HepG2 (cell line): Measurements from ENCODE around the gene PTH1R. TPM values are rescaled to one million over a fixed set of nuclear protein-coding genes. Genes with fewer than 3 reads are reported as not detected.

Source experiments
- ATAC-seq: fragments of 200-7000 bp; cut with Tn5 transposase; 3 replicates; pipeline ENCODE4 v1.9.1; 2020; ENCODE audit warnings: mild to moderate bottlenecking, moderate library complexity
- BruUV-seq: library from RNA; stranded (reverse); fragments of 400-500 nt; replicated peaks from 2 replicates; lab custom pipeline; 2021; lab: Mats Ljungman, UMichigan
- CTCF ChIA-PET: fragments of 300-600 bp; formaldehyde crosslinking; extraction: SDS; loops from one replicate; lab custom pipeline; 2021; ENCODE audit warnings: low total read pairs, inconsistent platforms, low intra/inter-chr PET ratio; lab: Yijun Ruan, JAX
- POLR2A ChIA-PET: fragments of 350-600 bp; sonication (Branson Sonifier 250); formaldehyde crosslinking; loops from one replicate; lab custom pipeline; 2020; ENCODE audit warnings: antibody characterized with exemption, inconsistent platforms; lab: Yijun Ruan, JAX
- DNase-seq: peaks from one replicate; pipeline ENCODE4 v3.0.0-alpha.2; 2015; ENCODE audit warnings: low spot score
- FAIRE-seq: peaks from 3 replicates; lab custom pipeline; 2011; peaks lifted over from hg19 to GRCh38; lab: Jason Lieb, UNC
- H2AFZ ChIP-seq: one replicate; pipeline ENCODE4 v1.6.1; 2011; ENCODE audit warnings: low read length, inconsistent platforms
- H3K27ac ChIP-seq: fragments of 300-600 bp; 3 replicates; pipeline ENCODE4 v1.8.0; 2011; ENCODE audit warnings: mixed run types, mild to moderate bottlenecking, mixed read lengths, low read length, inconsistent platforms; ENCODE audit not compliant: insufficient read depth; ENCODE audit errors: extremely low read length
- H3K27me3 ChIP-seq, 2 experiments: fragments of 200-600 bp in 1 of 2; 2 replicates in 1 of 2; 3 replicates in 1 of 2; pipeline versions ENCODE4 v1.6.0 to v1.8.0; 2011; ENCODE audit warnings: low read length in 2 of 2, mild to moderate bottlenecking in 2 of 2, moderate library complexity in 2 of 2, inconsistent platforms in 1 of 2; ENCODE audit not compliant: insufficient read depth in 2 of 2, control insufficient read depth in 1 of 2
- H3K36me3 ChIP-seq, 2 experiments: fragments of 200-600 bp in 1 of 2; replicated peaks in 1 of 2; 2 replicates in 1 of 2; 3 replicates in 1 of 2; pipeline versions ENCODE4 v1.5.1 to v1.8.0; 2011; ENCODE audit warnings: low read length in 2 of 2, inconsistent platforms in 1 of 2; ENCODE audit not compliant: insufficient read depth in 2 of 2, control insufficient read depth in 1 of 2
- H3K4me1 ChIP-seq: 2 replicates; pipeline ENCODE4 v1.5.1; 2012; ENCODE audit warnings: low read length, inconsistent platforms; ENCODE audit not compliant: insufficient read depth
- H3K4me2 ChIP-seq: 2 replicates; pipeline ENCODE4 v1.6.0; 2011; ENCODE audit warnings: low read depth, low read length, inconsistent platforms
- H3K4me3 ChIP-seq, 3 experiments: fragments of 200-600 bp in 1 of 3; sonication (generic), shearing (Covaris generic) in 1 of 3; replicated peaks in 1 of 3; 2 replicates each; pipeline ENCODE4 v1.5.1; 2011 to 2016; ENCODE audit warnings: low read length in 3 of 3, inconsistent platforms in 2 of 3, low read depth in 2 of 3, mild to moderate bottlenecking in 2 of 3, control low read depth in 1 of 3, mixed read lengths in 1 of 3; ENCODE audit not compliant: insufficient read depth in 1 of 3
- H3K79me2 ChIP-seq: one replicate; pipeline ENCODE4 v1.6.1; 2011; ENCODE audit warnings: low read length, inconsistent platforms; ENCODE audit not compliant: insufficient read depth
- H3K9ac ChIP-seq: 2 replicates; pipeline ENCODE4 v1.6.0; 2011; ENCODE audit warnings: mild to moderate bottlenecking, low read depth, low read length, inconsistent platforms; ENCODE audit not compliant: insufficient read depth
- H3K9me3 ChIP-seq: 2 replicates; pipeline ENCODE4 v1.5.1; 2012; ENCODE audit warnings: mild to moderate bottlenecking, low read length
- H4K20me1 ChIP-seq: 2 replicates; pipeline ENCODE4 v1.6.0; 2011; ENCODE audit warnings: inconsistent platforms, mild to moderate bottlenecking, low read length, moderate library complexity; ENCODE audit not compliant: insufficient read depth
- CENPT ChIP-seq: sonication (generic); formaldehyde crosslinking; IDR thresholded peaks from 2 replicates; pipeline ENCODE4 v1.8.0; 2022; ENCODE audit warnings: low read depth, mild to moderate bottlenecking, moderate library complexity, missing genetic modification reagents
- FOSL2 ChIP-seq: sonication (generic); formaldehyde crosslinking; IDR thresholded peaks from 2 replicates; pipeline ENCODE4 v1.4.0; 2020; ENCODE audit warnings: missing genetic modification reagents
- KDM1A ChIP-seq: IDR thresholded peaks from 2 replicates; pipeline ENCODE4 v1.6.1; 2016; ENCODE audit warnings: missing compliant biosample characterization
- KIAA2018 ChIP-seq: sonication (generic); formaldehyde crosslinking; IDR thresholded peaks from 2 replicates; pipeline ENCODE4 v1.5.0; 2020; ENCODE audit warnings: mild to moderate bottlenecking, missing genetic modification reagents, borderline replicate concordance
- MTA3 ChIP-seq: sonication (generic); formaldehyde crosslinking; IDR thresholded peaks from 2 replicates; pipeline ENCODE4 v1.4.0; 2020; ENCODE audit warnings: missing genetic modification reagents
- PLSCR1 ChIP-seq: sonication (generic); formaldehyde crosslinking; IDR thresholded peaks from 2 replicates; pipeline ENCODE4 v1.5.0; 2020; ENCODE audit warnings: missing genetic modification reagents, mild to moderate bottlenecking, borderline replicate concordance
- REXO4 ChIP-seq: sonication (generic); formaldehyde crosslinking; IDR thresholded peaks from 2 replicates; pipeline ENCODE4 v1.8.0; 2022; ENCODE audit warnings: missing genetic modification reagents, mild to moderate bottlenecking, borderline replicate concordance
- ZBTB33 ChIP-seq: sonication (generic); formaldehyde crosslinking; IDR thresholded peaks from 2 replicates; pipeline ENCODE4 v1.4.0; 2020; ENCODE audit warnings: missing genetic modification reagents
- ZNF629 ChIP-seq: sonication (generic); formaldehyde crosslinking; conservative IDR thresholded peaks from 2 replicates; pipeline ENCODE4 v1.5.0; 2020; ENCODE audit warnings: missing genetic modification reagents
- ZSCAN30 ChIP-seq: sonication (generic); formaldehyde crosslinking; IDR thresholded peaks from 2 replicates; pipeline ENCODE4 v1.5.0; 2020; ENCODE audit warnings: mild to moderate bottlenecking, missing genetic modification reagents
- WGBS: methylation state at CpG from one replicate; pipeline ENCODE4 v1.1.6; 2017; ENCODE audit warnings: low lambda C conversion rate; 5-methylcytosine and 5-hydroxymethylcytosine counted together
- in situ Hi-C: cut with HindIII; loops from 2 replicates; pipeline ENCODE4 v1.10.0; 2017; ENCODE audit warnings: low pct_unique_long_range_greater_than_20kb; ENCODE audit not compliant: extremely low pct_ligation_motif_present
- intact Hi-C: fragments of 100-400 bp; cut with micrococcal nuclease; formaldehyde crosslinking; loops from one replicate; pipeline ENCODE4 v1.10.0; 2022; ENCODE audit not compliant: unreplicated experiment
- polyA plus RNA-seq, 8 experiments: library from polyadenylated mRNA; depleted of rRNA in 3 of 8; stranded (reverse) in 7 of 8; unstranded in 1 of 8; fragments of >200 nt; fragmentation: Illumina TruSeq in 4 of 8; extraction: Trizol in 4 of 8; gene quantifications; 2 replicates each; pipeline versions ENCODE4 v1.2.1 to v1.2.3, GENCODE V29; 2011 to 2016; ENCODE audit warnings: low read depth in 4 of 8, missing spikeins in 1 of 8, mixed read lengths in 1 of 8; ENCODE audit not compliant: insufficient read depth in 1 of 8
- total RNA-seq, 5 experiments: library from RNA; depleted of rRNA; stranded (reverse); fragments of >200 nt; fragmentation: Illumina TruSeq; extraction: Trizol; gene quantifications; 2 replicates each; pipeline ENCODE4 v1.2.3, GENCODE V29; 2016; ENCODE audit warnings: low read depth in 1 of 5

The PTH1R gene
- total and polyA plus RNA-seq, 2 of the 13 experiments (the other 11 are each of a cell fraction or from before 2014, with no cell fraction given), result not detected

DNA sequence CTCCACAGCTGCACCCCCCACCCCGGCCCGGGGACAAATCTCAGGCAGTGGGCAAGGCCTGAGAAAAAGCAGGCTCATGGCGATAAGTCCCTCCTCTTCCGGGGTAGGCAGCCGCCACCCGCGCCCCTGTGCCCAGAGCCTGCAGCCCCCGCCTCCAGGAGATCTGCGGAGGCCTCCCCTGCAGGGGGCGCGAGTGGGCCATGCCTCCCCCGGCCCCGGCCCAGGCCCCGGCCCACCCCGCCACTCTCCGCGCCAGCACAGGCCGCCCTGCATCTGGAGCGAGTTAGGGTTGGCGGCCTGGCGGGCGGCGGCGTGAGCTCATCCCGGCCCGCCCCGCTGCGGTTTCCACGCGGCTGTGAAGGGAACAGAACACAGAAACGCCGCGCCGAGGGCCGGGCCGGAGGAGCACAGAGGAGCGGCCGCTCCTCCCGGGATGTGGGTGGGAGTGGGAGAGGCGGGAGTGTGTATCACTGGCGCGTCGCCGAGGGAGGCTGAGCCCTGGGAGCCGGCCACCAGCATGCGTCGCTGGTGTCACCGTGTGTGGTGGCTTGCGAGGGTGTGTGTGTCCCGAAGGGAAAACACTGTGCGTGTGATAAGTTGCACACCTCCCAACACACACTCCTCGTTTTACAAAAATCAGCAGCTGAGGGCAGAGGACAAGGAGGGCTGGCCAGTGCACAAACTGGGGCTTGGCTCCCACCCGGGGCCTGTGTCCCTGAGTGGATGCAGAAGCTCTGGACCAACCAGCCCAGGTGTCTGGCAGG is 31.5 kb upstream of the PTH1R start (continued):
- TF ChIP-seq ZBTB33 (peak; percentile 34; the same call in 1 of the 2 replicates), KDM1A (CRISPR knock-in tag) (no peak), PLSCR1 (no peak), MTA3 (CRISPR knock-in tag) (no peak), ZNF629 (no peak), FOSL2 (CRISPR knock-in tag) (no peak)

DNA sequence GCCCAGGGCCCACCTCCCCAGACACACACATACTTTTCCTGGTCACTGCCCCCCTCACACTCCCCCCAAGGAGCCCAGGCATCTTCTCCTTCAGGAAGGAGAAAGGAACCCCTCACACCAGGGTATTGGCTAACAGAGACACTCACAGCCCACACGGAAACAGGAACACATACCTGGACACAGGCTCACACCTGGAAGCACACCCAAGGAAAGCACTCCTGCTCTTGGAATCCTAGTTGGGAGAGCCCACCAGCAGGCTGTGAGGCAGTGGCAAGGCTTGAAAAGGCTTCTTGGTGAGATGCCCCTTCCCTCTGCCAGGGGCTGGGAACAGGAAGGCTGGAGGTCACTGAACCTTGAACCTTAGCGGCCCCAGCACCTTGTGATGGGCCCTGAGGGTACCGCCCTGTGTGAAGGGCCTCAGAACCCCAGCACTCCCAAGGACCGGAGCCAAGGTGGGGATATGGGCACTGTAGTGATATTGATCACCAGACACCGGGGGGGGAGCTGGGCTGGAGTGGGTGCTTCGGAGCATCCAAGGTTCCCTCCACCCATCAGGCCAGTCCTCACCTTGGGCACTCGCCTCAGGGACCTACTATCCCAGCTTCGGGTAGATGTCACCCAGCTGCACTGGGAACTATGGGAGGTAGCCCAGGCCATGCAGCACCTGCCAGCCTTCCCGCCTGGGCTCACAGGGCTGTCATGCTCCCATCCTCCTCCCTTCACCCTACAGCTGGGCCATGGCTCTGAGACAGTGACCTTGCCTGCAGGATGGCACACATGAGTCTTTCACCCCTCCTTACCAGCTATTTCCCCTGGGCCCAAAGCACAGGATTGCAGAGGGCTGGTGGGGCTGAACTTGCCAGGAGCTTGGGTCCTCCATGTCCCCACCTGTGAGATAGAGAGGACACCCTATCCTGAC is 30.6 kb upstream of the PTH1R start:
- H3K79me2 ChIP-seq, result no peaks in the 10 kb centered on the region
- no peak overlapping the region for H3K27ac ChIP-seq
- peaks cover 0 to 8% of the 10 kb centered on the region in 2 experiments; a peak in 2 of 5 replicates for H3K27me3 ChIP-seq
- FAIRE-seq (no peak), ATAC-seq (no peak), DNase-seq (no peak)
- H3K9me3 ChIP-seq, result no peaks in the 10 kb centered on the region; the same call in 1 of the 2 replicates
- intact Hi-C loops (no loop called here), in situ Hi-C loops (no loop called here)
- no peak overlapping the region for H3K4me2 ChIP-seq
- H3K4me3 ChIP-seq, result no peak overlapping the region
- BruUV-seq, result no TSS peak
- no peak overlapping the region for H3K9ac ChIP-seq
- POLR2A ChIA-PET, result no interaction called here
- H3K4me1 ChIP-seq, result peaks cover 17% of the 10 kb centered on the region
- H4K20me1 ChIP-seq, result no peaks in the 10 kb centered on the region
- H3K36me3 ChIP-seq, result no peaks in the 10 kb centered on the region
- H2AFZ ChIP-seq, result no peak overlapping the region
- CTCF ChIA-PET, result no interaction called here
- 45% methylated on average over 5 of the region's 9 CpGs for WGBS
- TF ChIP-seq REXO4 (CRISPR knock-in tag) (no peak), KIAA2018 (CRISPR knock-in tag) (no peak), CENPT (CRISPR knock-in tag) (no peak), ZSCAN30 (CRISPR knock-in tag) (no peak)
